Ovary (tissue), 9 donors: ENCODE results near the gene BAZ2B. TPM values are rescaled to one million over a fixed set of nuclear protein-coding genes. Genes with fewer than 3 reads are reported as not detected.
A peak's percentile ranks its signal among the peaks of the same experiment; 100 is the strongest.

Source experiments
- DNase-seq, 5 donors: peaks; one replicate each; pipeline ENCODE4 v3.0.0-alpha.2; 2019 to 2020
- H3K27ac ChIP-seq, 2 donors: fragments of 200-600 bp; one replicate each; pipeline versions ENCODE4 v1.5.1 to v1.8.0; 2019 to 2022
- H3K27me3 ChIP-seq: fragments of 200-600 bp; one replicate; pipeline ENCODE4 v1.8.0; 2022
- H3K36me3 ChIP-seq: fragments of 200-600 bp; sonication (generic); one replicate; pipeline ENCODE4 v1.5.1; 2019
- H3K4me1 ChIP-seq: one replicate; pipeline ENCODE4 v1.8.1; 2013; ENCODE audit warnings: mild to moderate bottlenecking, moderate library complexity; ENCODE audit not compliant: insufficient read depth
- H3K4me3 ChIP-seq: fragments of 200-600 bp; sonication (generic); one replicate; pipeline ENCODE4 v1.5.1; 2017
- H3K9me3 ChIP-seq, 2 donors: fragments of 200-600 bp in 1 of 2; sonication (generic) in 1 of 2; one replicate each; pipeline versions ENCODE4 v1.5.1 to v1.8.1; 2013 to 2019; ENCODE audit warnings: mild to moderate bottlenecking in 1 of 2, moderate library complexity in 1 of 2
- CTCF ChIP-seq, 3 donors: fragments of 450-650 bp in 2 of 3; fragments of 200-600 bp in 1 of 3; IDR thresholded peaks; one replicate each; pipeline versions ENCODE4 v1.5.1 to v1.8.0; 2016 to 2022; ENCODE audit warnings: antibody characterized with exemption in 3 of 3, mild to moderate bottlenecking in 1 of 3
- EP300 ChIP-seq: sonication (generic); formaldehyde crosslinking; IDR thresholded peaks from one replicate; pipeline ENCODE4 v1.6.1; 2017; ENCODE audit warnings: antibody characterized with exemption
- POLR2A ChIP-seq: fragments of 450-650 bp; IDR thresholded peaks from one replicate; pipeline ENCODE4 v1.6.1; 2017; ENCODE audit warnings: antibody characterized with exemption, mild to moderate bottlenecking, moderate library complexity
- WGBS, 3 donors: extraction: QIAGEN DNeasy Blood & Tissue Kit in 1 of 3; methylation state at CpG; one replicate each; pipeline versions ENCODE4 v1.1.5 to v1.1.7; 2013 to 2017; 5-methylcytosine and 5-hydroxymethylcytosine counted together
- intact Hi-C, 4 donors: fragments of 100-400 bp; cut with DNase I; formaldehyde crosslinking; loops; one replicate each; pipeline versions ENCODE4 v1.11.0 to v1.15.1; 2022 to 2023
- polyA plus RNA-seq, 2 donors: library from polyadenylated mRNA; stranded (reverse); fragments of 200-250 nt in 1 of 2; fragments of 350-450 nt in 1 of 2; fragmentation: Illumina TruSeq in 1 of 2; extraction: RNeasy Lipid Tissue Mini Kit (QIAGEN cat#74804) in 1 of 2; gene quantifications; one replicate each; pipeline ENCODE4 v1.2.3, GENCODE V29; 2013 to 2014
- total RNA-seq, 7 donors: library from RNA; depleted of rRNA in 2 of 7; stranded (reverse); fragments of >200 nt in 2 of 7; fragmentation: NEBNext Ultra II Directional in 3 of 7; extraction: Animal tissue kit (Norgen Biotek cat#: 25700) in 3 of 7; gene quantifications; one replicate each; pipeline versions ENCODE4 v1.1.0 to v1.2.4, GENCODE V29; 2016 to 2023
- donor health status: DM: no; HTN: no; CAD: no; lungs with moderate emphysema.
- donor health status: DM: no; HTN: no; CAD: no.
- donor health status: Bipolar disorder and iron deficiency.
- donor health status: DM: yes; HTN: yes; CAD: no.
- donor health status: DM: no; HTN: no; CAD: no.
- donor health status: DM: yes; HTN: yes; CAD: no.

BAZ2B gene
- total and polyA plus RNA-seq, 9 donors, result 31.8 to 131 (median 99.4) TPM

- no peak for DNase-seq
- no peak overlapping the region for H3K27ac ChIP-seq
- intact Hi-C loops, result loop anchor here in 1 of 4 donors (10.0 kb wide), 1 partner anchor 105 kb away; no protein-coding TSS in a partner anchor
- no peak for TF ChIP-seq CTCF (IDR thresholded peaks at IDR 0.05)
- no peak for TF ChIP-seq EP300
- TF ChIP-seq POLR2A, result no peak
- peaks cover 5% of the 10 kb centered on the region for H3K4me1 ChIP-seq
- H3K36me3 ChIP-seq, result no peaks in the 10 kb centered on the region
- H3K27me3 ChIP-seq, result no peaks in the 10 kb centered on the region
- H3K9me3 ChIP-seq, result no peaks in the 10 kb centered on the region
- 78 to 82% (median 79%) methylated on average over 4 of the region's 4 CpGs for WGBS, 3 donors
- H3K4me3 ChIP-seq, result no peak overlapping the region
Observed at GRCh38 chr2:159609811-159610549, 6.4 kb downstream of the BAZ2B start.

GRCh38 chr2:159608723-159609308 lies 7.5 kb downstream of the BAZ2B start:
- intact Hi-C loops, result loop anchor here in 1 of 4 donors (10.0 kb wide), 1 partner anchor 104 kb away; no protein-coding TSS in a partner anchor
- H3K9me3 ChIP-seq, result no peaks in the 10 kb centered on the region
- H3K36me3 ChIP-seq, result no peaks in the 10 kb centered on the region
- no peaks in the 10 kb centered on the region for H3K27me3 ChIP-seq
- 78 to 97% (median 94%) methylated on average over 1 of the region's 1 CpG for WGBS, 3 donors
- no peak for TF ChIP-seq EP300
- no peak for TF ChIP-seq POLR2A
- TF ChIP-seq CTCF (IDR thresholded peaks at IDR 0.05), result no peak
- no peak overlapping the region for H3K4me3 ChIP-seq
- H3K4me1 ChIP-seq, result peaks cover 5% of the 10 kb centered on the region
- no peak for DNase-seq
- no peak overlapping the region for H3K27ac ChIP-seq

- TF ChIP-seq EP300 (no peak), CTCF (IDR thresholded peaks at IDR 0.05) (no peak), POLR2A (no peak)
- H3K27me3 ChIP-seq, result no peaks in the 10 kb centered on the region
- H3K4me1 ChIP-seq, result peaks cover 5% of the 10 kb centered on the region
- no peak for DNase-seq
- H3K36me3 ChIP-seq, result no peaks in the 10 kb centered on the region
- H3K27ac ChIP-seq, result no peak overlapping the region
- no peak overlapping the region for H3K4me3 ChIP-seq
- WGBS, 3 donors, result 94 to 98% (median 97%) methylated on average over 6 of the region's 6 CpGs
- intact Hi-C loops, result loop anchor here in 1 of 4 donors (10.0 kb wide), 1 partner anchor 103 kb away; no protein-coding TSS in a partner anchor
- no peaks in the 10 kb centered on the region for H3K9me3 ChIP-seq
Observed at GRCh38 chr2:159608108-159608507, 8.2 kb downstream of the BAZ2B start.

- TF ChIP-seq EP300 (no peak), POLR2A (no peak), CTCF (IDR thresholded peaks at IDR 0.05) (no peak)
- Histone ChIP-seq H3K4me1 (peaks cover 5% of the 10 kb centered on the region), H3K27ac (peak overlapping the region in 1 of 2 donors; percentile 65), H3K36me3 (no peaks in the 10 kb centered on the region), H3K27me3 (no peaks in the 10 kb centered on the region), H3K4me3 (no peak overlapping the region), H3K9me3 (no peaks in the 10 kb centered on the region)
- WGBS, 3 donors, result 12 to 15% (median 13%) methylated on average over 2 of the region's 2 CpGs
- intact Hi-C loops, result loop anchor here in 1 of 4 donors (10.0 kb wide), 1 partner anchor 101 kb away; no protein-coding TSS in a partner anchor
- no peak for DNase-seq
Observed at GRCh38 chr2:159606287-159606686, 10.1 kb downstream of the BAZ2B start.
